HG03460 (cell line): ENCODE measurements around the gene ZNF101.

Experiments
- ATAC-seq: cut with Tn5 transposase; IDR thresholded peaks from one replicate; pipeline ENCODE4 v1.9.1; 2021; ENCODE audit not compliant: unreplicated experiment

ZNF101 gene

DNA sequence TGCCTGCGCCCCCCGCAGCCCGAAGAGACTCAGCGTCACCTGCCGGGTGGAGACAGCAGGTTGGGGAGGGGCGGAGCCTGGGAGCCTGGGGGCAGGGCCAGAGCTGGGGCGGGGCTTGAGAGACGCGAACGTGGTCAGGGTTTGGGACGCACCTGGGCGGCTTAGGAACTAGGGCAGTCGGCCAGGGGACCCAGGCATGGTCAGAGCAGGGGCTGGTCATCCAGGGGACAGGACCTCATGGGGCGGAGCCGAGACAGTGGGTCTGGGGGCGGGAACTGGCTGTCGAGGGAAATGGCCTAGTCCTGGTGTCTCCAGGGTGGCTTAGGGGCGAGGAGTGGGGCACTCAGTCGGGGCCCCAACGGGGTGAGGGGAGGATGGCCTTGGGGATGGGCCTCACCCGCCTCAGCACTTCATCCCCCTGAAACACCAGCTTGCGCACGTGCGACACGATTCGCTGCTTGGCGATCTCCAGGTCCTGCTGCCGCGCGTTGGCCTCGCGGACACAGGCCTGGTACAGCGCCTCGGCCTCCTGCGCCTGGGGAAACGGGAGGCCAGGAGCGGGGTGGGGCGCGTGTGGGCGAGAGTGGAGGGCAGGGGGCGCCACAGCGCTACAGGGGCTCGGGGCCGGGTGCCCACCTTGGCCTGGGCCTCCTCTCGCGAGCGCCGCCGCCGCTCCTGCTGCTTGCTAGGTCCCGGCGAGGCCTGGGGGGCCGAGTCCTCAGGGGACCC is 31.0 kb upstream of the ZNF101 start:
- no peak for ATAC-seq

DNA sequence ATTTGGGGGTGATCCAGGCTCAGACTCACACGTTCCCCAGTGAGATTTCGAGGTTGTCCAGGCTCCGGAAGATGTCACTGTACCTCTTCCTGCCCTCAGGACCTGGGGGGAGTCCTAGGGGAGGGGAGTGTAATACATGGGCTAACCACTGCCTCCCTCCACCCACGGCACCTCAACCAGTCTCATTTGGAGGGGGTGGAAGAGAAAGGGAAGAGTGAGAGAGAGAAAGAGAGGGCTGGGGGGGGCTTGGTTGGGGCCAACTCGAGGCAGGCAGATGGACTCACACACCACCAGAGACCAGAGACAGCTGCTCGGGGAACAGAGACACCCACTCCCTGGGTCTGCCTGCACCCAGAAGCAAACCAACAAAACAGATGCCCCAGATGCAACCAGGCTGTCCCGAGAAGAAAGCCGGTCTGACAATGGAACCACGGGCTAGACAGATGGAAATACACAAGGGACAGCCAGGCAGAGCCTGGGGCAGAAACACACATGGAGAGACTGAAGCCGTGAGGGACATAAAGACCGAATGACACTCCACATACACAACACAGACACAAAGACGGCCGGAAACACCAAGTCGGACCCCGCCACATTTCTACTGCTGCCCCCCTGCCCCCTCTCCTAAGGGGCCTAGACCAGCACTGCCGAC is 26.0 kb upstream of the ZNF101 start:
- no peak for ATAC-seq

DNA sequence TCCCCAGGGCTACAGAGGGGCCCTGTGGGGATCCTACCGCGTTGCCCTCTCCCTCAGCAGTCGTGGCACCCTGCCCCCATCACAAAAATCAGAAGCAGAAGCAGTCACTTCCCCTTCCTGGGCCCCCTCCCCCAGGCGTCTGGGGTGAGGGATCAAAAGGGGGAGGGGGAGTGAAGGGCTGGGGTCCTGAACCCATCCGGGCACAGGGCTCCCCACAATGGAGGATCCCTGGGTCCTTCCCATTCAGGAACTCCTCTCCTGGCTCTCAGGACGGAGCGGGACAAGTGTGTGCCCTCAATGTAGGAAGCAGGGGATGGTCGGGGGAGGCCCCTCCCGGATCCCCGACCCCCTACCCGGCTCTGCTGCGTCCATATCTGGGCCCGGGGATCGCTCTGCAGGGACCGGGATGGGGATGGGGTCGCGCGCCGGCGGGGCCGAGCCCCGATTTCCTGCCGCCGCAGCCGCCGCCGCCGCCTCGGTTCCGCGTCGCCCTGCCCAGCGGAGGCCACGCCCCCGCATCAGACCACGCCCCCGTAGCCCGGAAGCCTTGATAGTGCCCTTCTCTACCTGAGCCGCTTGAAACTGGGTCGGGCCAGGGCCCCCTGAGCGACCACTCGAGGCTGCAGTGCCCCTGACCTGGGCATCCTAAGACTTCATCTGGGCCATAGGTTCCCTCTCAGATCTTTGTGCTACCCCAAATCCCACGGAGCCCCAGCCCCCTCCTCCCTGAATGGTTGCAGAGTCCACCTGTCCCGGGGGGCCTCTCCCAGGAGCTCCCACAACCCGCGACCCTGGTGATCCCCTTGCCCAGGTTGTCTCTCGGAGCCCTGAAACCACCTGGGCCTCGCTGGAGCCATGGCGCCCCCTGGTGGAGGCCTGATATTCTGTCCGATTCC is 25.2 kb upstream of the ZNF101 start, which contains the start of gene GMIP:
Gene GMIP (minus strand): TSS at position 500 of the 896 bp plus-strand sequence. CDS start 128 bp downstream, at position 372.
- peak; percentile 72 for ATAC-seq

DNA sequence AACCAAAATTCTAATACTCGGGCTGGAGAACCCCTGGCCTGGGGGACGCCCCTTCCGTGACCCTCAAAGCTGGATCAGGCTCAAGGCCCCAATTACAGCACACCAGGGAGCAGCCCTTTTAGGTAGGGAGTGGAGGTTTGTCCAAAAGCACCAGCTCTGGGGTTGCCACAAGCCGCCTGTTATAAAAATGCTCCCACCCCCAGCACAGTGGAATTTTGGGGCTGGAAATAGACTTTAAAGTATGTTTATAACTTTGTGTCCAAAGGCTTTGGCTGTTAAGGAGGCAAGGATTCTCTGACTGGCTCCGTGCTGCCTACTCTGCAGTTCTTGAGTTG is 24.6 kb upstream of the ZNF101 start:
- ATAC-seq: no peak

DNA sequence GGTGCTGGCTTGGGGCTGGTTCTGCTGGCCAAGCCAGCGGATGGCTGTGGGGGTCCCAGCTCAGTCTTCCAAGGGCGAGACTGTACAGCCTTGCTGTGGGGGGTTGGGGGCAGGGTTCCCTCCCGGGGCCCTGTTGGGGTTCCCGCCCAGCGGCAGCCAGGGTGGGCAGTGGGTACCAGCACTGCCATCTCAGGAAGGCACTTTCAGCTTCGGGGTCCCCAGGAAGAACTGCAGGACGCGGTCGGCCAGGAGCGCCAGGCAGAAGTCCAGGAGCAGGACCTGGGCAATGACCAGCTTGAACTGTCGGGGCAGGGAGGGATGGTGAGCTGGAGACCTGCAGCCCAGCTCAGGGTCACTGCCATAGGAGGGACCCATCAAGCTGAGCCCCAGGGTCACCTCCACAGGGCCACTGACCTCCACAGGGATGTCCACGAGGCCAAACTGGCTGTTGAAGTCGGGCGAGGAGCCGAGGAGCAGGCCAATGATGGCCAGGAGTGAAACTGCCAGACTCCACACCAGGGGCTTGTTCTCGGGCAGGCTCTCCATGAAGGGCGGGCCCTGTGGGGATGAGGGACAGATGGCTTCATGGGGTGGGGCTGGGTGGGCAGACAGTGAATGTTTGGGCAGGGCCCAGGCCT is 23.3 kb upstream of the ZNF101 start:
- no peak for ATAC-seq

DNA sequence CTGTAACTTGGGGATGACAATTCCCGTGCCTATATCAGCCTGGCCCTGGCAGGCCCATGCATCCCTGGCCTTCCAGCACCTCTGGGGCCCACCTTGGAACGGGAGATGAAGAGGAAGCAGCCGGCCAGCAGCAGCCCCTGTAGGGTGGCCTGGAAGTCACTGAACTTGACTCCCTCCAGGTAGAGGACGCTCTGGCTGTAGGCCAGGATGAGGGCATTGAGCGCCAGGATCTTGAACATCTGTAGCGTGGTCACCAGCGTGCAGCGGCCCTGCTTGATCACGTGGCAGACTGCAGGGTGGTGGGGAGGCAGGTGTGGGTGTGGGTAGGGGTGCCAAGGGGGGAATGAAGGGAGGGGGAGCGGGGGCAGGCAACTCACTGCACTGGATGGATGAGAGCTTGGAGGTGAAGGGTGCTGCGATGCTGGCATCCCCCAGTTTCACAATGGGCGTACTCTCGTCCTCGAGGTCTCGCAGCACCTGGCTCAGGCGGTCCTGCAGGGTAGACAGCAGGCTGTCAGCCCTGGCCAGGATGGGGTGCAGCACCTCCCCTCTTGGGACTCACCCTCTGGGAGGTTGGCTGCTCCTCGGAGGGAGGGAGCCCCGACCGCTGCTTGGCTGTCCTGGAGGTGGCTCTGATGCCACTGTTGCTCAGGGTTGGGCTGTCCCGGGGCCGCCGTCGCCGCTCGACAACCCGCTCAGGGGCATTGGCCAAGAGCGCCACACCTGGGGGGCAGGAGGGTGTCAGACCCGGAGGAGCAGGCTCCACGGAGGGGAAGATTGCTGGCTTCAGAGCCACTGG is 21.4 kb upstream of the ZNF101 start:
- ATAC-seq: no peak

DNA sequence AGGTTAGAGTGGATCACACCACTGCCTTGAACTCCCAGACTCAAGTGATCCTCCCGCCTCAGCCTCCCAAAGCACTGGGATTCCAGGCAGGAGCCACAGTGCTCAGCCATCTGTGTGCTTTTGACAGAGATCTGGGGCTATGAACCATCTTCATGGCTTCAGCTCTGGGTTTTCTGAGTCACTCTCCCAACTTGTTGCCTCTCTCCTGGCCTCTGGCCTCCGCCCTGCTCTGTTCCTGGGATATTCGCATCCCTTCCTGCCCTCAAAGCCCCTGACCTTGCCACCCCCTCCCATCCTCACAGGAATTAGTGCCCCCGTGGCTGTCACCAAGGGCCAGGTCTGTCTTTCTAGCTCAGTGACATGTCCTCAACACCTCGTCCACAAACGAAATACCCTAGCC is 19.5 kb upstream of the ZNF101 start:
- no peak for ATAC-seq

DNA sequence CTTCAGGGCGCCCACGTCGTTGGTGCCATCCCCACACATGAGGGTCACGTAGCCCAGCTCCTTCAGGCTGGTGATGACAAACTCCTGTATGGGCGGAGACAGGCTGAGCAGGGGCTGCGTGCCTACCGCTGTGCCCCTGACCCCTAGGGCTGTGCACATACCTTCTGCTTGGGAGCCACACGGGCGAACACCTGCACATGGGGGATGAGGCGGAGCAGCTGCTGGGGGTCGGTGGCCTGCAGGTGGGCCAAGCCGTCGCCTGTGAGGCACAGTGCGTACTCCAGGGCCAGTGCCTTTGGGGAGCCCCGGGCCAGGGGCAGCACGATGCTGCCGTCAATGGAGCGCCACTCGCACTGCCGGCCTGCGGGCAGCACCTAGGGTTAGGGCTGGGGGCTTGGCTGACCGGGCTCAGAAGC is 19.1 kb upstream of the ZNF101 start:
- no peak for ATAC-seq

DNA sequence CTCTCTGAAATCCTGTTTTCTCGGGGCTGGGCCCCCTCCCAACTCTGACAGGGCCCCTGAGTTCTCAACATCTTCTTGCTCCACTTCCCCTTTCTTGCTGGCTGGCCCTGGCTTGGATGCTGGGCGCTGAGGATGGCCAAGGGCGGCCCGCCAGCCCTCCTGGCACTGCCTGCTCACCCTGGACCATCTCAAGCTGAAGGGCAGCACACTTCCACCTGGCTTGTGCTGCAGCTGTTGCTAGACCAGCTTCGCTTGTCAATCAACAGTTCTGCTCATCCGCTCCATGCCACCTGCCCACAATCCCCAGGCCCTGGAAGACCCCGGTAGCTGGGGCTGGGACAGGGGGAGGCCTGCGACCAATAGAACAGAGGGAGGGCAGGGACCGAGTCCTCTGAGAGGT is 18.3 kb upstream of the ZNF101 start:
- no peak for ATAC-seq

DNA sequence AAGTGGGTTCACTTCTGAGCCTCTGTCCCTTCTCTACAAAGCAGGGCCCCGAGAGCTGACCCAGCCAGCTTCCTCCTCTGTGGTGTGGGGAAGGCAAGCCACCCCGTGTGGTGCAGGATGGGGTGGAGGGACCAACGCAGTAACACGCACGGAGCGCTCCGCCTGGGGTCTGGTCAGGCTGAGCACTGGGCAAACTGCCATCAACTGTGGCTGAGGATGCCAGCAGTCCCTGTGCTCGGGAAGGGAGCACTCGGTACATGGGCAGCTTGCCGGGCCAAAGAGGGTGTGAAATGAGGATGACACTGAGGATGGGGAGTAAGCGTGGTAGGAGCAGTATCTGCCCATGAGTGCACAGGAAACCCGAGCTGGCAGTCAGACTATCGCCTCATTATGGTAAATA is 17.6 kb upstream of the ZNF101 start:
- ATAC-seq: no peak

DNA sequence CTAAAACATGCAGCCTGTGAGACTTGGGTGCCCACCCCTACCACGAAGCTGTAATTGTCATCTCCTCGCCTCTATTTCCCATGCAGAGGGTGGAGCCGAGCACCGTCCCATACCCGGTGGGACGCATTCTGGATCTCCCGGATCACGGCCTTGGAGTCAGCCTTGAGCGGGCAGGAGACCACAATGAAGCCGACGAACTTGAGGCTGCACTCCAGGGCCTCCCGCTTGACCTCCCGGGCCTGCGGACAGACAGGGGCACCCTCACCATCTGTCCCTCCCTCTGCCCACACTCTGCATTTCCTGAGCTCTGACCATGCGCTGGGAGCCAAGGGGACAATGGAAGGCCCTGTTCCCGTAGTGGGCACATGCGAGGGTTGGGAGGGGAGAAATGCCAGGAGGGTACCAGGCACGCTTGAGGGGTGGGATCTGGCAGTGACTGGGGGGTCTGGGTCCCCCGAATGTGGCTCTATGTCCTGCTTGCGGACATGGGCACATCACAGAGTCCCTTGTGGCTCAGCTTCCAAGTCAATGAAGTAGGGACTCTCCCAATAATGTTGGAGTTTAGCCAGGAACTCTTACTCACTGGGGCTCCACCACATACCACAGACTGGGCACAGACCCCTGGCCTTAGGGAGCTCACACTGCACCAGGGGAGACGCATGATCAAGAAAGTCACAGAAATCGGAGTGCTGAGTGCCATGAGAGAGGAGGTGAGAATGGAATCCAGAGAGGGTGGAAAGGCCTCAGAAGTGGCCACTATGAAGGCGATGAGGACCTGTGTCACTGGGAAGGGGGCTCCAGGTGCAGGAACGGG is 15.9 kb upstream of the ZNF101 start:
- no peak for ATAC-seq

DNA sequence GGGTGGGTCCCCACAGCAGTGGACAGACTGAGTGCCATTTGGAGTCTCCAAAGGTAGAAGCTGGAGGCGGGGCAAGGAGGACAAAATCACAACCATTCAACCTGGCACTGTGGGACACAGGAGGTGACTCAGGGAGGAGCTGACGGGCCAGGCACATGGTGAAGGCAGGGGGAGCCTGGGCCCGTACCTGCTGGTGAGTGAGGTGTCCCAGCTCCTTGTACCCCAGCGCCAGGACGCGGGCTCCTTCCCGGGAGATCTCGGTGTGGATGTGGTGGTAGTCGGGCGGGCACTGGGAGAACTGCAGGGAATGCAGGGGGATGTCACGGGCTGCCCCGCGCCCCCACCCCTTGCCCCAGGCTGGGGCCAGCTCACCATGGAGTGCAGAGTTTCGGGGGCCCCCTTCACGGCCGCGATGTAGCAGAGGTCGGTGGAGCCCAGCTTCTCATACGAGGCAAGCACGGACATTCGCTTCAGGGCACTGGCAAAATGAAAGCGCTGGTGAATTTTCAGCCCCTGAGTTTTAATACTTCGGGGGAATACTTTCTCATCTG is 15.0 kb upstream of the ZNF101 start:
- no peak for ATAC-seq

DNA sequence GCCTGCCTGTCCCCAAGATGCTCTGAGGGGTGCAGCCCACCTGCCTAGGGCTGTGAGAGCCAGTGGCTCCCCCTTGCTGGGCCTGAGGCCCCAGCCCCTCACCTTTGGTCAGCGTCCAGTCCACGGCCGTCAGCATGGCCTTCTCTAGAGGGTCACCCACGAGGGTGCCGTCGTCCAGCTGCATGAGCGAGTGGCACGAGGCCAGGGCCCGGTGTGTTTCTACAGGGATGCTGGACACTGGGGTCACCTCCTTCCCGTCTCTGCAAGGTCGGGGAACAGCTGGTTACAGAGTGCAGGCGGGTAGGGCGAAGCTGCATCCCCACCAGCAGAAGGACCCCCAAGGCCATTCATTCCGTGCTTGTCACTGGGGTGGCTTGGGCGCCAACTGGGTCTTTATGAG is 14.2 kb upstream of the ZNF101 start:
- ATAC-seq: no peak

DNA sequence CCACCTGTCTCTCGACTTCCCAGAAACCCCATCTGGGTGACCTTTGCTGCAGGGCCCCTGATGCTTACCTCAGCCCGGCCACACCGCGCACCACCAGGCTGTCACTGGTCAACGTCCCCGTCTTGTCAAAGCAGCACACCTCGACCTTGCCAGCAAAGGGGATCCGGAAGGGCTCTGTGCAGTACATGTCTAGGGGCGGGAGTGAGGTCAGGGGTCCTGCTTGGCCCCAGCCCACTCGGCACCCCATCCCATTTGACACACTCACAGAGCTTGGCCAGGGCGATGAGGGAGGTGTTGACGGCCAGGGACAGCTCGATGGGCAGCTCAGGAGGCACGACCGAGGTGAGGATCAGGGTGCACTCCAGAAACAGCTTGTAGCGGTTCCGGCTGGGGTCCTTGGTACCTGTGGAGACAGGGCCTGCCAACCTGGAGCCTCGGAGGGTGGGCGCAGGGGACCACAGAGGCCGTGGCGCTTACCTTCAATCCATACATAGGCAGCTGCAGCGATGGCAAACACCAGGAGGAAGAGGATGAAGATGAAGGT is 13.5 kb upstream of the ZNF101 start:
- no peak for ATAC-seq

DNA sequence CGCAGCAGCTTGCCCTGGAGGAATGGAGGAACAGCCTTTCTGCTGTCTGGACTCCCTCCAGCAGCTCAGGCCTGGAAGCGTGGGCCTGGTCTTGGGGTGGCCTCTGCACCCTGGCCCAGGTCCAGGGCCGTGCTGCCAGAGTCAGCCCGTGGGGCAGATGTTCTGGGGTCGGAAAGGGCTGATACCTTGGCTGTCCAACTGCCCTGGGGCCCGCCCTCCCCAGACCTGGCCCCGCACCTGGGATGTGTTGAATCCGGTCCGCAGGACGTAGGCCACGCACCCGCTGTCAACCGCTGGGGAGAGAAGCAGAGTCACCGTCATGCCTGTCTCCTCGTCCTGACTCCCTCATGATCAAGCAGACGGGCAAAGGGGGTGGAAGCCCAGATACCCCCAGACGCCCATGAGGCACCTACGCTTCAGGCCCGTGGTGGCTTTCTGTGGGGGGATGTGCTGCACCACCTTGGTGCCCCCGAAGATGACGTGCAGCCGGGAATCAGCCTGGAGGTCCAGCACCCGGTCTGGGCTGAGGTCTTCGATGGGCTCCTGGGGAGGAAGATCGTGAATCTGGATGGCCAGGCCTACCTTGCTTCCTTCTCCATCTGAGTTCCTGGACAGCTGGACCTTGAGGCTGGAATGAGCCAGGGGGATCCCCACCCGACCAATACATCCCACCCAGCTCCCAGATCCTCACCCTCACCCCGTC is 12.8 kb upstream of the ZNF101 start:
- ATAC-seq: no peak

DNA sequence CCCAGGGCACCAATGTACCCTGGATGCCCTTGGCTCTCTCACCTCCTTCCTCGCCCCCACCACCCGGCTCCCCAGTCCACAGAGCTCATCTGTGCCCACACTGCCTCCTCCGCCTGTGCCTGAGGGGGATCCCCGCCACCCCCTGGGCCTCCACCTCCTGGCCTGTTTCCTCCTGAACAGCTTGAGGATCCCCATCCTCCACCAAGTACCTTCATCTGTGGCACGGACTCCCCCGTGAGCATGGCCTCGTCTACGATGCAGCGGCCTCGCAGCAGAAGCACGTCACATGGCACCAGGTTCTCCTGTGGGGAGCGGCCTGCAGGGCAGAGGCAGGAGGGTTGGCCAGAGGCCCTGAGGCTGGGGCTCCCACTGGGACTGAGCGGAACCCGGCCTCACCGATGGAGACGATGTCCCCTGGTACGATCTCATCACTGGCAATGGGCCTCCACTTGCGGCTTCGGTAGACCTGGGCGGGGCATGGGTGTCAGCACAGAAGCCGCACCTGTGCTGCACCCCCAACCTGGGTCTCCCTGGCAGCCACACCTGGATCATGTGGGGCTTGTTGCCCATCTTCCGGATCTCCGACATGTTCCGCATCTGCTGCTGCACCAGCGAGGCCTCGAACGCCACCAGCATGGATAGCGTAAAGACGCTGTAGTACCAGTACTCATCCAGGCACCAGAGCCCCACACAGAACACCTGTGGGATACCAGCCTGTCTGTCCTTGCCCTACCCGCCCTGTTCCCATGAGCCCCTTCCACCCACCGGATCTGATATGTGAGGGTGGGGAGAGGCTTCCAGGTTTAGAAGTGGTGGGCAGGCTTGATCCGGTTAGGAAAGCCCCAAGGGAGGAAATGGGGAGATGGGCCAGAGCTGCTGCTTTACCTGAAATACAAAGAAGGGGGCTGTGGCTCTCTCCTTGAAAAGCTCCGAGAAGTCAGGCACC is 11.9 kb upstream of the ZNF101 start:
- ATAC-seq: no peak

DNA sequence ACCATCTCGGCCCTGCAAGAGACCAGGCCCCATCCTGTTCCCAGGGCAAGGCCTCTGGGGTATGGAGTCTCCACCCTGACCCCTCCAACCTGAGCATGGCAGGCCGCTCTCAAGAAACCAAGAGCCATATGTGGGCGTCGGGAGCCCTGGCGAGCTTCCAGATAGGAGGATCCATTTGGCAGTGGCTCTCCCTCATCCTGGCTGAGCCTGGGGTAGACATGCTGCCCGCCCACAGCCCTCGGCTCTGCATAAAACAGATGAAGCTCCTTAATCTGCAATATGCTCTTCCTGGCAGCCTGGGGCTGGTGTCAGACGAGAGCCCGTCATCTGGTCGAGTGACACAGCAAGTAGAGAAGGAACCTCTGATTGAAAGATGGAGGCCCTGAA is 11.2 kb upstream of the ZNF101 start:
- no peak for ATAC-seq
